Vagina (tissue), 2 donors: ENCODE data around the gene NMRAL1.

Experiments
- POLR2A ChIP-seq, 2 donors: fragments of 450-650 bp; IDR thresholded peaks; one replicate each; pipeline ENCODE4 v1.6.1; 2017; ENCODE audit warnings: antibody characterized with exemption in 2 of 2, mild to moderate bottlenecking in 2 of 2, moderate library complexity in 2 of 2
- POLR2AphosphoS5 ChIP-seq, 2 donors: sonication (generic); formaldehyde crosslinking; IDR thresholded peaks; one replicate each; pipeline ENCODE4 v1.9.0; 2017; ENCODE audit warnings: antibody characterized with exemption in 2 of 2, mild to moderate bottlenecking in 2 of 2, low read depth in 1 of 2; ENCODE audit not compliant: insufficient read depth in 1 of 2
- TF ChIP-seq, protein P1 (sequence below), 3 experiments: fragments of 450-650 bp in 2 of 3; fragments of 200-600 bp in 1 of 3; sonication (generic) in 1 of 3; IDR thresholded peaks; one replicate each; pipeline ENCODE4 v1.5.1; 2017 to 2019; ENCODE audit warnings: antibody characterized with exemption in 3 of 3, mild to moderate bottlenecking in 2 of 3, moderate library complexity in 2 of 3

GRCh38 chr16:4472880-4473279 lies 1.5 kb downstream of the NMRAL1 start:
- TF ChIP-seq, protein P1, sequence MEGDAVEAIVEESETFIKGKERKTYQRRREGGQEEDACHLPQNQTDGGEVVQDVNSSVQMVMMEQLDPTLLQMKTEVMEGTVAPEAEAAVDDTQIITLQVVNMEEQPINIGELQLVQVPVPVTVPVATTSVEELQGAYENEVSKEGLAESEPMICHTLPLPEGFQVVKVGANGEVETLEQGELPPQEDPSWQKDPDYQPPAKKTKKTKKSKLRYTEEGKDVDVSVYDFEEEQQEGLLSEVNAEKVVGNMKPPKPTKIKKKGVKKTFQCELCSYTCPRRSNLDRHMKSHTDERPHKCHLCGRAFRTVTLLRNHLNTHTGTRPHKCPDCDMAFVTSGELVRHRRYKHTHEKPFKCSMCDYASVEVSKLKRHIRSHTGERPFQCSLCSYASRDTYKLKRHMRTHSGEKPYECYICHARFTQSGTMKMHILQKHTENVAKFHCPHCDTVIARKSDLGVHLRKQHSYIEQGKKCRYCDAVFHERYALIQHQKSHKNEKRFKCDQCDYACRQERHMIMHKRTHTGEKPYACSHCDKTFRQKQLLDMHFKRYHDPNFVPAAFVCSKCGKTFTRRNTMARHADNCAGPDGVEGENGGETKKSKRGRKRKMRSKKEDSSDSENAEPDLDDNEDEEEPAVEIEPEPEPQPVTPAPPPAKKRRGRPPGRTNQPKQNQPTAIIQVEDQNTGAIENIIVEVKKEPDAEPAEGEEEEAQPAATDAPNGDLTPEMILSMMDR (IDR thresholded peaks at IDR 0.05) = no peak
- no peak for TF ChIP-seq POLR2AphosphoS5 (IDR thresholded peaks at IDR 0.05; ENCODE audit: insufficient read depth in 1 of 2, low read depth in 1 of 2)
- TF ChIP-seq POLR2A (IDR thresholded peaks at IDR 0.05) = no peak
